ENCODE data around the gene CRISPLD2.

GRCh38 chr16:84859681-84860080 lies 39.9 kb downstream of the CRISPLD2 start:
- TF ChIP-seq EZH2 (IDR thresholded peaks at IDR 0.05; ENCODE audit: borderline replicate concordance, insufficient read depth, low read length, poor library complexity, severe bottlenecking), result no peak
- TF ChIP-seq CTCF (IDR thresholded peaks at IDR 0.05; ENCODE audit: poor library complexity, severe bottlenecking), result no peak
- no peak for TF ChIP-seq SMC3 (conservative IDR thresholded peaks at IDR 0.05; ENCODE audit: poor library complexity)
- no peak for TF ChIP-seq REST (IDR thresholded peaks at IDR 0.05; ENCODE audit: borderline replicate concordance)
- no peak for TF ChIP-seq POLR2AphosphoS5 (IDR thresholded peaks at IDR 0.05)
